GM18517 (cell line): ENCODE data around the gene GOLM1.

Source experiments
- ATAC-seq: cut with Tn5 transposase; IDR thresholded peaks from one replicate; pipeline ENCODE4 v1.9.1; 2021; ENCODE audit warnings: mild to moderate bottlenecking, moderate library complexity; ENCODE audit not compliant: unreplicated experiment

The GOLM1 gene

DNA sequence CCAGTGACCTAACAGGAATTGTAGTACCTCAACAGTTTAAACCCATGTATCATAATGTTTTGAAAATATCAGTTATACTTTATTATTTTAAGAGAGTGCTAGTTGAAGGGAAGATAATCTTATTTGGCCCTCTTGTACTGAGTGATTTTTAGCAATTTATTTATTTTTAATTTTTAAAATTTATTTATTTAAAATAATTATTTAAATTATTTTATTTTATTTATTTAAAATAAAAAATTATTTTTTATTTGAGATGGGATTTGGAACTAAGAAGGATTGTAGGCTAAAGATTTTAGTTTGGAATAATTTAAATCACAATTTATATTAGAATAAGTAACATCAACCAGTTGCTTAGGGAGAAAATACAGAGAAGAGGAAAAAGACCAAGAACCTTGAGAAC is 104.3 kb downstream of the GOLM1 start:
- no peak for ATAC-seq

DNA sequence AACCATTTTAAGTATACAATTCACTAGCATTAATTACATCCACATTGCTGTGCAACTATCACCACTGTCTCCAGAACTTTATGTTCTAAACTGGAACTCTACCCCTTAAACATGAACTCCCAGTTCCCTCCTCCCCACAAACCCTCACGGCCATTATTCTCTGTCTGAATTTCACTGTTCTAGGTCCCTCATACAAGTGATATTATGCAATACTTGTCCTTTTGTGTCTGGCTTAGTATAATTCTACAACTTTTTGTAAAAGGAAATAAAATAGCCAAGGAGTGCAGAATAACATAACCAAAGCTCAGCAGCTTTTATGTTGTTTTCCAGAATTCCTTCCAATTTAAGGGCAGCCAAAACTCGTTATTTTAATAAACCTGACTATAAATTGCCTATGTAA is 105.2 kb downstream of the GOLM1 start:
- no peak for ATAC-seq

DNA sequence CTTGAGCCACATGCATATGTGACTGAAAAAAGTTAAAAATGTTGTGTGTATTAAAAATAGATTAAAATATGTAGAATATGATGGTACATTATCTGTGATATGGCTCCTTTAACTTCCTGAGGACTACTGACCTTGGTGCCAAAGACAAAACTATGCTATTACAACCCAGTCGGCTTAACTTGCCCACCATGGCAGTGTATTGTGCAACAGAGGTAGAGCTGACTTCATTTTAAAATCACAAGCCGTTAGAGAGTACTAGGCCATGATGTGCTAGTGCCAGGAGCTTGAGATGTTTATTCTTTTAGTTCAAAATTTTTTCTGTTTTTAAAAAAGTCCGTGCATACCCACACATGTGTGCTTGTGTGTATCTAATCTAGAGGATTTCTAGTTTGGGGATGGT is 112.1 kb downstream of the GOLM1 start:
- ATAC-seq = no peak

DNA sequence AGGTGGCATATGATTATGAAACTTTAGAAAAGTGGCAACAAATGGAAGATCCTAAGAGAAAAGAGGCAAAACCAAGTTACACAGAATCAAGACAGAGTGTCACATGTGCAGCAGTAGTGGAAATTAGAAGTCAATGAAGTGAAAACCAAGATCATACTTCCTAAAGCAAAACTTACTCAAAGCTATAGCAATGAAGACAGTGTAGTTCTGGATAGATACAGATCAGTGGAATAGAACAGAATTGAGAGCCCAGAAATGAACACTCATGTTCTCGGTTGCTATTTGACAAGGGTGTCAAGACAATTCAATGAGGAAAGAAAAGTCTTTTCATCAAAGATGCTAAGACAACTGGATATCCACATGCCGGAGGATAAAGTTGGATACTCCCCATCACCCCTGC is 114.9 kb downstream of the GOLM1 start:
- no peak for ATAC-seq

DNA sequence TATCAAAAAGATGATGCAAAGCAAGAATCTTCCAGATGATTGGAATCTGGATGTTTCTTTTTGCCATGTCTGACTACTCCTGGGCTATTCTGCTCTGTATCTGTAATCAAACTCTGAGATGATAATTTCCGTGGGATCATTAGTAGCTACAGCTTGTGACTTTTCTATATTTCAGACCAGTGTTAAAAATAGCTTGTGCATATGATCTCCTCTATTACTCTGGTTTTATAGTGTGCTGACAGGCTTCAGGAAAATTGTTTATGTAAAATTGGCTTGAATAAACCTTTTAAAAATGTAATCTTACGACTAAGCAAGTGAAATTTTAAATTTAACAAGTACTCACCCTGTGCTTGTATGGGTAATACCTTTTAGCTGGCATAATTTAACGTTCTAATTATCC is 118.0 kb downstream of the GOLM1 start:
- ATAC-seq = no peak

DNA sequence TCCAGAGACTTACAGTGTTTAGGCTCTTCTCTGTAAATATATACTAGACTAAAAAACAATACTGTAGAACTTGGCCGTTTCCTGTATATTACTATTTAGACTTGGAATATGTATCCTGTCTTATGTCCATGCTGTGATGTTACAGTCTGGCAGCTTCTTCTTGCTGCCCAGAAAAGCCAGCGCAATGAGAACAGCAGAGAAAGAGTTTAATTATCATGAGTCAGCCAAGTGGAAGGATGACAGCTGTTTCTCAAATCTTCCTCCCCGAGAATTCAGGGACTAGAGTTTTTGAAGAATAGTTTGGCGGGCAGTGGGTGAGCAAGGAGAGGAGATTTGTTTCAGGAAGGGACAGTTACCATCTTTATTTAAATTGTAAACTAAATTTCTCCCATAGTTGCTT is 120.9 kb downstream of the GOLM1 start:
- no peak for ATAC-seq
